OCI-LY7 (cell line): ENCODE data around the gene RAPGEF6.

Experiments used
- EZH2phosphoT487 ChIP-seq: fragments of 200-600 bp; sonication (generic); IDR thresholded peaks from 2 replicates; pipeline ENCODE4 v1.6.1; 2018; ENCODE audit warnings: low read depth, borderline replicate concordance, mild to moderate bottlenecking, mixed run types, antibody characterized with exemption, low read length, moderate library complexity, mixed read lengths
- TF ChIP-seq, protein P1 (sequence below): fragments of 200-600 bp; sonication (generic); conservative IDR thresholded peaks from 2 replicates; pipeline ENCODE4 v1.5.1; 2014; ENCODE audit warnings: mild to moderate bottlenecking, antibody characterized with exemption, low read length, moderate library complexity, mixed read lengths

DNA sequence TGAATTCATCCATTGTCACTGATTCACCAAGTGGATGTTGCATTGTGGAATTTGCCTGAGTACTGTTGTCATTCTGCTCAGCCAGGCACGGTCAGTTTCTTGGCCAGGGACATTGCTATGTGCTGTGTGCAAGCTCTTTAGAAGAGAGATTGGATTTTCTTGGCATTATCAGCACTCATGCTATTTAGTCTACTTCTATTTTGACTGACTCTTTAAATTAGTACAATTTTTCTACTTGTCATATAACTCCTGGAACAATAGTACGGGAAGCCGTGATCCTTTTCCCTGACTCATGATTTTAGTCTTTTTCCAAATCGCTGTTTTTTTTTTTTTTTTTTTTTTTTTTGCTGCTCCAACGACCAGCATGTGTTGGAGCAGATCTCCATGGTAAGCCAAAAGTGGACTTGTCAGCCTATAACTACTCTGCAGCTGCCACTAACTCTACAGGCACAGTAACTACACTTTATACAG, 241.5 kb downstream of the RAPGEF6 start:
- TF ChIP-seq, protein P1, sequence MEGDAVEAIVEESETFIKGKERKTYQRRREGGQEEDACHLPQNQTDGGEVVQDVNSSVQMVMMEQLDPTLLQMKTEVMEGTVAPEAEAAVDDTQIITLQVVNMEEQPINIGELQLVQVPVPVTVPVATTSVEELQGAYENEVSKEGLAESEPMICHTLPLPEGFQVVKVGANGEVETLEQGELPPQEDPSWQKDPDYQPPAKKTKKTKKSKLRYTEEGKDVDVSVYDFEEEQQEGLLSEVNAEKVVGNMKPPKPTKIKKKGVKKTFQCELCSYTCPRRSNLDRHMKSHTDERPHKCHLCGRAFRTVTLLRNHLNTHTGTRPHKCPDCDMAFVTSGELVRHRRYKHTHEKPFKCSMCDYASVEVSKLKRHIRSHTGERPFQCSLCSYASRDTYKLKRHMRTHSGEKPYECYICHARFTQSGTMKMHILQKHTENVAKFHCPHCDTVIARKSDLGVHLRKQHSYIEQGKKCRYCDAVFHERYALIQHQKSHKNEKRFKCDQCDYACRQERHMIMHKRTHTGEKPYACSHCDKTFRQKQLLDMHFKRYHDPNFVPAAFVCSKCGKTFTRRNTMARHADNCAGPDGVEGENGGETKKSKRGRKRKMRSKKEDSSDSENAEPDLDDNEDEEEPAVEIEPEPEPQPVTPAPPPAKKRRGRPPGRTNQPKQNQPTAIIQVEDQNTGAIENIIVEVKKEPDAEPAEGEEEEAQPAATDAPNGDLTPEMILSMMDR: no peak
- TF ChIP-seq EZH2phosphoT487: no peak
